Esophagus squamous epithelium (tissue), 4 donors: Measurements from ENCODE around the gene ABCB8.

Experiments used
- CTCF ChIP-seq, 6 experiments: fragments of 450-650 bp in 4 of 6; fragments of 200-600 bp in 2 of 6; sonication (generic) in 2 of 6; IDR thresholded peaks; one replicate each; pipeline ENCODE4 v1.5.1; 2016 to 2019; ENCODE audit warnings: antibody characterized with exemption in 6 of 6, mild to moderate bottlenecking in 4 of 6, moderate library complexity in 4 of 6
- POLR2A ChIP-seq, 4 donors: fragments of 450-650 bp; IDR thresholded peaks; one replicate each; pipeline ENCODE4 v1.6.1; 2017; ENCODE audit warnings: antibody characterized with exemption in 4 of 4, mild to moderate bottlenecking in 4 of 4, moderate library complexity in 3 of 4

GRCh38 chr7:151080067-151080521, 51.8 kb downstream of the ABCB8 start:
- TF ChIP-seq POLR2A (IDR thresholded peaks at IDR 0.05): no peak
- no peak for TF ChIP-seq CTCF (IDR thresholded peaks at IDR 0.05)
